HG02970 (cell line): Measurements from ENCODE around the gene ABHD16B.
"Not testable (repeated sequence)": the region's sequence is repeated elsewhere in the genome, so short reads cannot be mapped to it uniquely, and the experiment has no call there.

Experiments used
- ATAC-seq: cut with Tn5 transposase; IDR thresholded peaks from one replicate; pipeline ENCODE4 v1.9.1; 2021; ENCODE audit warnings: mild to moderate bottlenecking, moderate library complexity, moderate number of reproducible peaks; ENCODE audit not compliant: unreplicated experiment, low FRiP score

ABHD16B gene

DNA sequence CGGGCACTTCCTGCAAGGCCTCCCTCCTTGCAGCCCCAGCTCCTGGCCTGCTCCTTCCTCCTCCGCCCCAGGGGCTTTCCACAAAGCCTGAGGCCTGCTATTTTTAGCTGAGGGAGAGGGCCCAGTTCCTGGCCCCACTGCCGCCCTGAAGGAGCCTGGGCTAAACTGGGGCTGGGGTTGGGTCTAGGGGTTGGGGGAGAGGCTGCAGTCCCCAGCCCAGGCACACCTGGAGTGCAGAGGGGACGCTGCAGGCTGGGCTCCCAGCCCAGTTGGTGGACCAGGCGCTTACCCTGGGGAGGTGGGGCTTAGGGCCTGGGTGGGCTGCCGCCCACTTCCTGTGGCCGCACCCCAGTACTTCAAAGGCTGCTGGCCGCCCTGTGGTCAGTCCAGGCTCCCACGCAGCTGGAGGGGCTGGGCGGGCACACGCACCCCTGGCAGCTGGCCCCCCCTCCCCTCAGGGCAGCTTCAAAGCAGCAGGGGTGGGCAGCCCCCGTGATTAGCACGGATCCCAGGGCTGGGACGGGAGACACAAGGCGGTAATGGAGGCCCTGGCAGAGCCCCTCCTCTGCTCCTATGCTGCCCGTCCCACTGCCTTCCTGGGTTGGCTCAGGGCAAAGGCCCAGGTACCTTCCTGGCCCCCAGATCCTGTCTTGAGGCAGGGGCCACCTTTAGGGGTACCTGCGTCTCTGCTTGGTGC lies 7.1 kb upstream of the ABHD16B start:
- ATAC-seq = no peak

DNA sequence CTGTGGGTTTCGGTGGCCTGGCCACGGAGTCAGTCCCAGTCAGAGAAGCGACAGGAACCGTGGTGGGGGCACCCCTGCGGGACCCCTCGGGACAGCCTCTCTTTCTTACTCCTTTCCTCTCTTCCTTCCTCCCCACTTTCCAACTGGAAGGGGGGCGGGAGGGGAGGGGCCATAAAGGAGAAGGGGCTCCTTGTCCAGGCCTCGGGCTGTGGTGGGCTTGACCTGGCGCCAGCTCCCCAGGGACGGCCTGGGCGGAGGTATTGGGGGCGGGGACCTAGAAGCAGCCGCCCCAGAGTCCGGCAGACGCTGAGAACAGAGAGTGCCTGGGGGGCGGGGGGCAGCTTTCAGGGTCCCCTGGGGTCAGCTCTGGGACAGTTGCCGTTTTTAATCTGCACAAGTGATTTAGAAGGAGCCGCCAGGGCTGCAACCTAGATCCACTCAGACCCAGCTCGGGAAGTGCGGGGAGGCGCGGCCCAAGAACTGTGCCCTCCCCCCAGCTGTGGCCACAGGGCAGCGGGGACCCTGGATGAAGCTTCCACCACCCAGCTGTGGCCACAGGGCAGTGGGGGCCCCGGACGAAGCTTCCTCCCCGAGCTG lies 6.4 kb upstream of the ABHD16B start:
- ATAC-seq = no peak

DNA sequence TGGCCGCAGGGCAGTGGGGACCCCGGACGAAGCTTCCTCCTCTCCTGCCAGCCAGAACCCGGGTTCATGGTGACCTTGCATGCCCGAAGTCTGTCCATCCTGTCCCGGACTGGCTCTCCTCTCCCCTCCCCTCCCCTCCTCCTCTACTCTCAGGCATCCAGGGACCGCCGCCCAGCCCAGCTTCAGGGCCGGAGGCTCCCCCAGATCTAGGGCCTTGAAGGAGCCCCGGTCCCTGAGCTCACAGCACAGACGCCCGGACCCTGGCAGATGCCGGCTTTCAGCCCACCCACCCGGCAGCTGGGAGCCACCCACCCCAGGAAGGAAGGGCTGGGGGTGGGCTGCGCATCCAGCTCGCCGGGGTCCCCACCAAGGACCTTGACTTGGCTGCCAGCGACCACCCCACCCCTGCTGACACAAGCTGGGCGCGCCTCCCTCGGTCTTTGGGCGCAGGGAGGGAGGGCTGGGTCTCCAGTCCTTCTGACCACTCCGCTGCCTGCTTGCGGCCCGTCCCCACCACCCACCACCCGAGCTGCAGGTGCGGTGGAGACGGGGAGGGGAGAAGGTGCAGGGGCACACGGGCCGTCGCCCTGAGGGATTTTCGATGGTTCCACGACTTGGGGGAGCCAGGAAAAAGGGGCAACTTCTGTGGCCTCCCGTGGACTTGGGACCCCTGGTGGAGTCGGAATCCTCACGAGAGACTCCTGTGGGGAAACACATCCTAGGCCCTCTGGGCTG lies 5.8 kb upstream of the ABHD16B start:
- no peak for ATAC-seq

DNA sequence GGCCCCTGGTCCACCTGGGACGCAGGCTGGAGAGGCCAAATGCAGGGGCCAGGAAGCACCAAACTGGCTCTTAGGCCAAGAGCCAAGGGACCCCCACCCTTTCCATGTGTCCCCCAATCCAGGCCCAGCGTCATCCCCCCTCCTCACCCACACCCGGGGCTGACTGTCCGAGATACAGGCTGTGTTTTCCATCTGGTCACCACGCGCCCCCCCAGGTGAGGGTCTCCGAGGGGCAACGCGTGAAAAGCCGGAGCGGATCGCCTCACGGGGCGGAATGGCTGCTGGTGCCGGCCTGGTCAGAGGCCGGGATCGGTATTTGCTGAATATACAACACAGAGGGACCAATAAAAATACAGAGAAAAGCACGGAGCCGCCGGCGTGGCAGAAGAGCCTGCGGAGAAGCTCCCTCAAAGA lies 5.2 kb upstream of the ABHD16B start:
- ATAC-seq = no peak

DNA sequence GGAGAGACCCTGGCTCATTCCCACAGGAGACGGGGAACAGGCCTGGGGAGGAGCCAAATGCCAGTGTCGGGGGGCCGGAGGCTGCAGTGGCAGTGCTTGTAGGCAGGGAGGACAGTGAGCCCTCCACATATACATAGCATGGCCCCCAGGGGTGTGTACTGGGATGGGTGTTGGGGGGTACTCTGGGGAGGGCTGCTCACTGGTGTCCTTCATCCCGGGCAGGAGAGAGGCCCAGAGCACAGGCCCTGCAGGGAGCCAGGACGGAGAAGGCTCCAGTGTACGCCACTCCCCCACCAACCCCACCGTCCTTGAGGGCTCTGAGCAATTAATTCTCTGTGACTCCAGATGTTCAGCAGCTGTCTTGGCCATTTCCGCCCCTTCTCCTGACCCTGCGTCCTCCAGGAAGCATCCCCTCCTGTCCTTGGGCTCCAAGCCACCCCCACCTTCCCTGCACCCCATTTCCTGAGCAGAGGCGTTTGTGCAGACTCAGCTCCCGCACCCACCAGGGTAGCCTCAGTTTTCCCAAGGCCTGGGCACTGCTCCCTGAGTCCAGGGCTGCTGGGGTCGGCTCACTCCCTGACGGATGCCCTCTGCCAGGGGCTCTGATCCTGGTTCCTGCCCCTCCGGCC lies 3.4 kb upstream of the ABHD16B start:
- ATAC-seq = no peak

DNA sequence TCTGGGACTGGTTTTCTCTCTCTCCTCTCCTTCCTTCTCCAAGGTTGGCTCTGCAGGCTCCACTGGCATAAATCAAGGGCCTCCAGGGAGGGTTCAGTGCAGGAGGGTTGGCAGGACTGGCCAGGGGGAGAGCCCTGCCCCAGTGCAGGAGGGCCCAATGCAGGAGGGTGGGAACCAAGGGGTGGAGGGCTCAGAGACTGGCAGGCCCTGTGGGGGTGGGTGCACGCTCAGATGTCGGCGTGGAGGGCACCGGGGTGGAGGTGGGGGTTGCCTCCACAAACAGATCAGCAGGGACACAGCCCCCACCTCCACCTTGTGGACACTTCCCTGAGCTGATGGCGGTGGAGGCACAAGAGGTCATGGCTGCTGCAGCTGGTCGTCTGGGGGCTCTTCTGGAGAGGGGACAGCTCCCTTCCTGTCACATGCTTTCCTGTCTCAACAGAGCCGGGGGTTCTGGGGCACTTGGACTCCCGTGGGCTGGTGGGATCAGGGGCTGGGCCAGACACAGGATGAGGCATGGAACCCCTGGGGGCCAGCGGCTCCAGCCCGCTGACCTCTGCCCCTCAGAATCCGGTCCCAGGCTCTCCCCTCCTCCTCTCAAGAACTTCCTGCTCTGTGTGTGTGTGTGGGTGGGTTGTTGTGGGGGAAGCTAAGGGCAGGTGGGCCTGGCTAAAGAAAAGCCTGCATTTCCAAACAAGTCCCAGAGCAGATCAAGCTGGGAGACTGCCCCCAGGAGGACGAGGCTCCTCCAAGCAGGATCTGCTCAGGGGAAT lies 2.7 kb upstream of the ABHD16B start:
- no peak for ATAC-seq

DNA sequence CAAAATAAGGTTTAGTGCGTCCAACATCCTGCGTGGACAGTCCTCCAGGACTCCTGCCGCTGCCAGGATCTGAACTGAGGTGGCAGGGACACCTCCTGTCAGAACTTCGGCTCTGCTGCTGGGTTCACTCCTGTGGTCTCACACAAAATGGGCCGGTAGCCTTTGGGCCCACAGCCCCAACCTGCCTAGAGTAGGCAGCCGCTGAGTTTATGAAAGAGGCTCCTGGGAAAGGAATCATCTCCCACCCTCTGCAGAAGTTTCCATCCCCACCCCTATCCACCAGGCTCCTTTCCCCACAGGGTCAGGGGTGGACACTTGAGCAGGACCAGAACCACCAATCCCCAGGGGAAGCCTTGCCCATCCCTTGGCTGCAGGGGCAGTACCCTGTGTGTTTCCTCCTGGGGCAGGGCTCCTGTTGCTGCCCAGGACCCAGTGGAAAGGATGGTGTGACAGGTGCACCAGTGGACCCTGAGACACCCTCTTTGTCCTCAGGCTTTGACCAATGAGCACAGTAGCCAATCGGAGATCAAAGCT lies 2.1 kb upstream of the ABHD16B start:
- ATAC-seq = no peak

DNA sequence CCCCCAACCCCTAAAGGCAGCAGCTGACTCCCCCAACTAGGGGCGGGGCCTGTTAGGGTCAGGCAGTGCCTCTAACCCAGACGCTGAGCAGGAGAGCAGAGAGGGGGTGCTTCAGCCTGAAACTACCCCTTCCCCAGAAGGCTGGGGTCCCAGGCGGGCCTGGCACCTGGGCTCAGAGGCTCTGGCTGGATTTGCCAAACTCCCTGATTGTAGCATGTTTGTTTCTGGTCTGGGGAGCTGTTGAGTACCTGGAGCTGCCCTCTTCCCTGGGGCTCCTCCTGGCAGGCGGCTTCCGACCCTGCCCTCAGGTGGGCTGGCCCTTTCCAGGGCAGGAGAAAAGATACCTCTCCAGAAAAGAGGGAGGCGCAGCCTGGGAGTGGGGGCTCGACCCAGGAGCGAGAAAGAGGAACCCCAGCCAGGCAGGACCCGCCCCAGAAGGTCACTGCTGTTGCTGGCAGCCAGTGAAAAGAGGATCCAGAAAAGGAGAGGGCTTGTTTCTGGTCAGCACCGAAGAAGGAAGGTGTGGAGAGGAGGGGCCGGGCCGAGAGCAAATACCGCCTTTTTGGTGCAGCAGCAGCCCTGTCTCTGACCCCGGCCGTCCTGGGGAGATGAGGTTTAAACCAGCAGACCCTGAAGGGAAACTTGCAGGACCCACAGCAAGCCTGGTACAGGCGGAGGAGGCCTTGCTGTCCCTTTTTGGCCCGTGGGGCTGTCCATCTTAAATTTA lies 810 bp upstream of the ABHD16B start:
- no peak for ATAC-seq

DNA sequence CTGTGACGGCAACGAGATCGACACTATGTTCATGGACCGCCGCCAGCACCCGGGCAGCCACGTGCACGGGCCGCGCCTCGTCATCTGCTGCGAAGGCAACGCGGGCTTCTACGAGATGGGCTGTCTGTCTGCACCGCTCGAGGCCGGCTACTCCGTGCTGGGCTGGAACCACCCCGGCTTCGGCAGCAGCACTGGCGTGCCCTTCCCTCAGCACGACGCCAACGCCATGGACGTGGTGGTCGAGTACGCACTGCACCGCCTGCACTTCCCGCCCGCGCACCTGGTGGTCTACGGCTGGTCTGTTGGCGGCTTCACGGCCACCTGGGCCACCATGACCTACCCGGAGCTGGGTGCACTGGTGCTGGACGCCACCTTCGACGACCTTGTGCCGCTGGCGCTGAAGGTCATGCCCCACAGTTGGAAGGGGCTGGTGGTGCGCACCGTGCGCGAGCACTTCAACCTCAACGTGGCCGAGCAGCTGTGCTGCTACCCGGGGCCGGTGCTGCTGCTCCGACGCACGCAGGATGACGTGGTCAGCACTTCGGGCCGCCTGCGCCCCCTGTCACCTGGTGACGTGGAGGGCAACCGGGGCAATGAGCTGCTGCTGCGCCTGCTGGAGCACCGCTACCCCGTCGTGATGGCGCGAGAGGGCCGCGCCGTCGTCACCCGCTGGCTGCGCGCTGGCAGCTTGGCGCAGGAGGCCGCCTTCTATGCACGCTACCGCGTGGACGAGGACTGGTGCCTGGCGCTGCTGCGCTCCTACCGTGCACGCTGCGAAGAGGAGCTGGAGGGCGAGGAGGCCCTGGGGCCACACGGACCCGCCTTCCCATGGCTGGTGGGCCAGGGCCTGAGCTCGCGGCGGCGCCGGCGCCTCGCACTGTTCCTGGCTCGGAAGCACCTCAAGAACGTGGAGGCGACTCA lies 943 bp downstream of the ABHD16B start:
- ATAC-seq = no peak

DNA sequence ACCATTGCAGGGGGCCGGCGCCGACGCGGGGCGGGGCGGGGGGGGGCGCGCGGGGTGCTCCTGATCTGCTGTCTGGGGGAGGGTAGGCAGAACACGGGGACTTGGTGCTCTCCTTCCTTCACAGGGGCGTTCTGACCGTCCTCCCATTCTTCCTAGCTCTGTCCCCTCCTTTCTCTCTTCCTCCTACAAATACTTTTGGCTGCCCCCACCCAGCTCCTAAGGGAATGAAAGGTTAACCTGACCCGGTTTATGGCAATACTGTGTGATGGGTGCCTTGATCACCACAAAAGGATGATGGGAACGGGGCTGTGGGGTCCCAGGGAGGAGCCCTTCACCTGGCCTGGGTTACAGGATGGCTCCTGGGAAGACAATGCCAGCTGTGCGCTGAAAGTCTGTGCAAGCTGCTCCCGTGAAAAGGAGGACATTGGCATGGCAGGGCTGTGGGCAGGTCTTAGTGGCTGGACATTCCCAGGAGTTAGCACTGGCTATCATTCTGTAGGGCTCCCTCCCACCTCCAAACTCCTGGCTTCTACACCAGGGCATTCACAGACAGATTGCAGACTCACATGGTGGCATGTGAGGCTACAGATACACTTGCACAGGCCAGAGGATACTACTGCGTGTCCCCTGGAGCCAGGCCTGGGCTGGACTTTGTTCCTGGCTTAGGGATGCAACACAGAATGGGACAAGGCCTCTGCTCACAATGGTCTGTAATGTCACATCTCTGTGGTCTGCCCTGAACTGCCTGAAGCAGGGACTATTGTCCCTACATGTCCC lies 1.9 kb downstream of the ABHD16B start:
- no peak for ATAC-seq

DNA sequence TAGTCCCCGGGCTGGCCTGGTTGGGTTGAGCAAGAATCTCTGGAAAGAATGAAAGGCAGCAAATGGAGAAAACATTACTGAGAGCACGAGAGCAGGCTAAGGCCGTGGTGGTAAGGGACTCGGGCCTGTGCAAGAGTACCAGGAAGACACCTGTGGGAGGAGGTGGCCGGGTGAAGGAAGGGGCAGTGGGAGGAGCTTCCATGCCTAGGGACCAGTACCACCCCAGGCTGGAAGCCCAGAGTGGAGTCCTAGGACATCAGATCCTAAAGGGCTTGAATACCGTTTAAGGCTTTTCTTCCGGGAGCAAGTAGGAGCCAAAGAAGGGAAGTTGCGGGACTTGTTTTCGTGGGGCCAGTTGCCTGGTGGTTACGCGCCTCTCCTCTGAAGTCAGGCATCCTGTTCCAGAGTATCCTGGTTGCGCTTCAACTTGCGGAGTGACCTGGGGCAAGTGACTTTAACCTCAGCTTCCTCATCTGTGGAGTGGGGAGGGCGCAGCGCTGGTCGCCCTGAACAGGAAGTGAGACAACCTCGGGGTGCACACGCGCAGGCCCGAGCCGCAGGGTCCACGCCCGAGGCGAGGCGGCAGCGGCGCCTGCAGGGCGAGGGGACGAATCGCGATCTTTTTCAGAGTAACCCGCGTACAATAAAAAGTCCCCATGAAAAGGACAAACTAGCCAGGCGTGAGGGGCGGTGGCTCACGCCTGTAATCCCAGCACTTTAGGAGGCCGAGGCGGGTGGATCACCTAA lies 2.7 kb downstream of the ABHD16B start:
- ATAC-seq = peak; percentile 53

DNA sequence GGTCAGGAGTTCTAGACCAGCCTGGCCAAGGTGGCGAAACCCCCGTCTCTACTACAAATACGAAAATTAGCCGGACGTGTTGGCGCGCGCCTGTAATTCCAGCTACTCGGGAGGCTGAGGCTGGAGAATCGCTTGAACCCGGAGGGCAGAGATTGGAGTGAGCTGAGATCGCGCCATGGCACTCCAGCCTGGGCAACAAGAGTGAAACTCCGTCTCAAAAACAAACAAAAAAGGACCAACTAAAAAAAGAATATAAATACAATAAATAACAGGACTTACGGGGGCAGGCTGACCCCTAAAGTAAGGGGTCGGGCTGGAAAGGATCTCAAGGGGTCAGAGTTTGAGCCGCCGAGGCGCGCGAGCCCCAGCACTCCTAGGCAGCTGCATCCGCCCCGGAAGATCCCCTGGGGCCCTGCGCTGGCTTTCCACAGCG lies 3.3 kb downstream of the ABHD16B start:
- ATAC-seq = no peak

DNA sequence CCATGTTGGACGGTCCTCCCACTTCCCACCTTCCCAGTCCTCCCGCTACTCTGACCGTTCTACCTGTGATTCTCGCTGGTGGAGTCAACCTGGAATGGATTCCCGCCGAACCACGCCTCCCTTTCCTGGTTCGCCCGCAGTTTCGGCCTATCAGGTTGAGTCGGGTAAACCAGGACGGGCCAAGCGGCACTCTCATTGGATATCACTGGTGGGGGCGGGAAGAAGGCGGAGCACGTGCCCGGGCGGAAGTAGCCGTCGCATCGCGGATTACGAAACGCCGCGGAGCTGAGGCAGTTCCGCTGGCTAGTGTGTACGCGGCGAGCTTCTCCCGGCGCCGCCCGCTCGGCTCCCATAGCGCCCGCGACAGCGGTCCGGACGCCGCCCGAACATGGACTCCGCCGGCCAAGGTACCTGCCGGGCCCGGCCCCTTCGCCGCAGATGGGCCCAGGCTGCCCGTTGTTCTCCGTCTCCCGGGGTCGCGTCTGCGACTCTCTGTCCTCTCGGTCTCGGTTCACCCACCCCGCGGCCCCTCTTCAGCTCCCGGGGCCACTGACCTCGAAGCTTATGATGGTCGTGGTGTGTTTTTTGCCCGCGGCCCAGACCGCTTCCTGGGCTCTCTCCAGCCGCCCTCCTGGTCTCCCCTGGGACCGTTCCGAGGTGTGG lies 3.8 kb downstream of the ABHD16B start, which contains the start of gene TPD52L2:
Gene TPD52L2, plus strand, starts transcription at position 293 of the 663 bp plus-strand sequence. Its CDS starts 96 bp downstream, at position 389.
- ATAC-seq = peak; percentile 64

DNA sequence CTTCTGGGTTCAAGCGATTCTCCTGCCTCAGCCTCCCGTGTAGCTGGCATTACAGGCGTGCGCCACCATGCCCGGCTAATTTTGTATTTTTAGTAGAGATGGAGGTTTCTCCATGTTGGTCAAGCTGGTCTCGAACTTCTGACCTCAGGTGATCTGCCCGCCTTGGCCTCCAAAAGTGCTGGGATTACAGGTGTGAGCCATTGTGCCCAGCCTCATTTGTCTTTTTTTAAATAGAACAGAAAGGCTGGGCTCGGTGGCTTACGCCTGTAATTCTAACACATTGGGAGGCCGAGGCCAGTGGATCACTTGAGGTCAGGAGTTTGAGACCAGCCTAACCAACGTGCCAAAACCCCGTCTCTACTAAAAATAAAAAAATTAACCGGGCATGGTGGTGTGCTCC lies 5.7 kb downstream of the ABHD16B start:
- not testable (repeated sequence) for ATAC-seq

DNA sequence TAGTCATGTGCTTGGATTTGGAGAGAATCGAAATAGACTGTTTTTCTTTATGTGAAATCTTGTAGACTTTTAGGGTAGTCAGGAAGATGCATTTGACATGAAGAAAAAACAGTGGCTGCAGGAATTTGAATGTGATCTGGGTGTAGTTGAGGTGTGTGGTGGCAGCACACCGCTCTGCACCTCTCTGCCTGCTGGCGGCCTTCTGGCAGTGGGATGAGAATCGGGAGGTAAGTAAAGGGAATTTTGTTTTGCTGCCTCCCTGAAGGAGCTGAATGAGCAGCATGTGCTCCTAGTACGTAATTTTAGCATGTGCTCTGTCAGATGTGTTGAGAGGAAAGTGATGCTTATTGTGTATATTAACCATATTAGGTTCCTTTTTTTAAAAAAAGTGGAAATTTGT lies 7.0 kb downstream of the ABHD16B start:
- no peak for ATAC-seq

DNA sequence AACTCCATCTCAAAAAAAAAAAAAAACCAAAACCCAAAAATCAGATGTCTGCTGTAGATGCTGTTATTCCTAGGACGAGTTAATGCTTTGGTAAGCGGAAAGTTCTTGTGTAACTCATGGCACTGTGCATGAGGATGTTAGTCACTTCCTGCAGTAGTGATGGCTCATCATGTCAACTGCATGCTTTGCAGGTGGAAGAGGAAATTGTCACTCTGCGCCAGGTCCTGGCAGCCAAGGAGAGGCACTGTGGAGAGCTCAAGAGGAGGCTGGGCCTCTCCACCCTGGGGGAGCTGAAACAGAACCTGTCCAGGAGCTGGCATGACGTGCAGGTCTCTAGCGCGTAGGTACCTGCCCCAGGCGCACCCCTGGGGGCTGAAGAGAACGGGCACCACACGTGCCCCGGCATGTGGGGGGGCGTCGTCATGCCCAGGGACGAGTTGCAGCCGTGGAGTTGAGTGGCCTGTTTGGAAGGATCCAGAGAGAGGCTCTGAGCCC lies 12.2 kb downstream of the ABHD16B start:
- no peak for ATAC-seq
